Activated CD8-positive, alpha-beta memory T cell treated with anti-CD3 and anti-CD28 coated beads, Interleukin-2, amount 50 U/mL, for 4 hours (primary cell): ENCODE measurements around the gene STUB1.

Experiments
- DNase-seq: peaks from one replicate; pipeline ENCODE4 v3.0.0-alpha.2; 2020

Gene STUB1

DNA sequence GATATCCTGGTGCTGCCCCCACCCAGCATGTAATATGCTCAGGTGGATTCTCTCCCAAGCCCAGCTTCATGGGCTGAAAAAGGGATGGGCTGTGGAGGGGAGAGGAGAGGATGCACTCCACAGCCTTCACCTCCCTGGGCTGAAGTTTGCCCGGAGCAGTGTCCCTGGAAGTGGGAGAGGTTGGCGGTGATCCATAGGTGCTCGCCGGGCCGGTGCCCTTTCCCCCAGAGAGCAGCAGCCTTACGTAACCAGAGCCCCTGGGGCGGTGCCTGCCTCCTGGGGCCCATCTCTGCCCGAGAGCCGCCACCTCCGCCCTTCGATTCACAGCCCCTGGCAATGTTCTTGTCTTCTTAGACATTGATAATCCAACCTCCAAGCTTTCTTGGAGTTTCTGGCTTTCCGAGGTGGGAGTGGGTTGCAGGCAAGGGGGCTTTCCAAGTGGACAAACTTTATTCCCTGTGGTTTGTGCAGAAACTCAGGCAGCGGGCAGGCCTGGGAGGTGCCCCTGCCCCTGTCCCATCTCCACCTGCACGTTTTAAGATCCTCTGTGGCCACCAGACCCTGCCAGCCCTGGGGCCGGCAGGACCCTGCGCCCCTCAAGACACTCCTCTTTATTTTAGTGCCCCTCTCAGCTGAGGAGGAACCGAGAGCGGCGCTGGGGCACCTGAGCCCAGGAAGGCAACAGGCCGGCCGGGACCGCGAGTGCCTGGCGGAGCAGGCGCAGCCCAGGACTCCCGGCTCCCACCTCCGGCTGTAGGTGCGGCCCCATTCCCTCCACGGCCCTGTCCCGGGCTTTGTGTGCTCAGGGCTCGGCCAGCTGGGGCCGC is 34.1 kb upstream of the STUB1 start:
- no peak for DNase-seq

DNA sequence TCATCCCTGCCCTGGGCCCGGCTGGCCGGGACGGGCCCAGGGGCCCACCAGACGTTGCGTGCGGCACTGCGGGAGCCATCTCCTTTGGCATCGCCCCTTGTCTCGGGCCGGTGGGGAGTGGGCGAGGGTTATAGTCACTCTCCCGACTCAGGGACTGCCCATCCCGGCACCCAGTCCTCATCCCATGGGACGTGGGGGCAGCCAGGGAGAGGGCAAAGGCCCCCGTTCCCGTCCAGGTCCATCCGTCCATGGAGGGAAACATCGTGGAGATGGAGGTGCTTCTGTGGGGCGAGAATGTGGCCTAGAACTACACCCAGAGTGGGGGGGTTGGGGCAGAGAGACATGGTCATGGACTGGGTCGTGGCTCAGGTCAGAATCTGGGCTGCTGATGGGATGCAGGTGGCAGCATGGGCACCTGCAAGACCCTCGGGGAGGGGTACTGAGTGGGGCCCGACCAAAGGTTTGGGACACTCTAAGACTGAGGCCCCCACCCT is 33.5 kb upstream of the STUB1 start:
- DNase-seq: no peak

DNA sequence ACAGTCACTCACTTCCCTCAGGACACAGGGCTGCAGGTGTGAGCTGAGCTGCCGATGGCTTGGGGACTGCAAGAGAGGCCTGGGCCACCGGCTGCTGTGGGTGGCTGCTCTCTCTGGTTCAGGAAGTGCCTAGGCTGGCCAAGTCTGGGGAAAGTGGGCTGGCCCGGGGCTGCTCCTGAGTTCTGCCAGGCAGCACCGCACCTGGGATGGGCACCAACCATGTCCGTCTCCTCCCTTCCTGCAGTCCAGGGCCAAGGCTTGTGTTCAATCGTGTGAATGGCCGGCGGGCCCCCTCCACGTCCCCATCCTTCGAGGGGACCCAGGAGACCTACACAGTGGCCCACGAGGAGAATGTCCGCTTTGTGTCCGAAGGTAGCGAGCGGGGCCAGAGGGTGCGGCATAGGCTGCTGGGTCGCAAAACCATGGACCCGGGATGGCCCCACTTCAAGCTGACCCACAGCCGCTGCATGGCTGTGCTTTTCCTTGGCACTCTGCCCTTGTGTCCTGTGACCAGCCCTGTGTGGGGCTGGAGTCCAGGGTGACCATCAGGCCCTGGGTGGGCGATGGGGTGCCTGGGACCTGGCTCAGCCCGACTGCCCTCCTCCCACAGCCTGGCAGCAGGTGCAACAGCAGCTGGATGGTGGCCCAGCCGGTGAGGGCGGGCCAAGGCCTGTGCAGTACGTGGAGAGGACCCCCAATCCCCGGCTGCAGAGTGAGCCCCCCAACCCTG is 32.9 kb upstream of the STUB1 start:
- DNase-seq: no peak

DNA sequence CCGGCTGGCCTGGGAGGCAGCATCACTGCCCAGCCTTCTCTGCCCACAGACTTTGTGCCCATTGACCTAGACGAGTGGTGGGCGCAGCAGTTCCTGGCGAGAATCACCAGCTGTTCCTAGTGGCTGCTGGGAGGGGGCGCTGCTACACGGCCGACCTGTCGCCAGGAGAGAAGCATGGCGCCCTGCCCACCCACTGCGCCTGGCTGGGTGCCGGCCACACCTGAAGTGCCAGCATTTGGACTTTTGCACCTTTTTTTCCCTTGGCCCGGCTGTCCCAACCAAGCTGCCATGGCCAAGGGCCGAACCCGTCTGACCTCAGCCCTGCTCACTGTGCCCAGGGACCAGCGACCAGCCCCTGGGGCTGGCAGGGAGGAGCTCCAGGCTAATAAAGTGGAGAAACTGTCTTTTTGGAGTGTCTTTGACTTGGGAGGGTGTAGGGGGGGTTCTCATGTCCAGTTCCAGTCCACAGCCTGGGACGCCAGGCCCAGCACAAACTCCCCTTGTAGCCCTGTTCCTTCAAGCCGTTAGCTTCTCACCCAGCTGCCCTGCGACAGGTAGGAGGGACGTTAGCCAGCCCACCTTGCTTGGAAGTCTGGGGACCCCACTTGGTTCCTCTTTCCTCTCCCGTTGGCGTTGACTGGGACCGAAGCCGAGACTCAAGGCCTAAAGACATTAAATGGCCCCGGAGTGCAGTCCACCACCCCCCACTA is 32.0 kb upstream of the STUB1 start:
- peak; percentile 34 for DNase-seq

DNA sequence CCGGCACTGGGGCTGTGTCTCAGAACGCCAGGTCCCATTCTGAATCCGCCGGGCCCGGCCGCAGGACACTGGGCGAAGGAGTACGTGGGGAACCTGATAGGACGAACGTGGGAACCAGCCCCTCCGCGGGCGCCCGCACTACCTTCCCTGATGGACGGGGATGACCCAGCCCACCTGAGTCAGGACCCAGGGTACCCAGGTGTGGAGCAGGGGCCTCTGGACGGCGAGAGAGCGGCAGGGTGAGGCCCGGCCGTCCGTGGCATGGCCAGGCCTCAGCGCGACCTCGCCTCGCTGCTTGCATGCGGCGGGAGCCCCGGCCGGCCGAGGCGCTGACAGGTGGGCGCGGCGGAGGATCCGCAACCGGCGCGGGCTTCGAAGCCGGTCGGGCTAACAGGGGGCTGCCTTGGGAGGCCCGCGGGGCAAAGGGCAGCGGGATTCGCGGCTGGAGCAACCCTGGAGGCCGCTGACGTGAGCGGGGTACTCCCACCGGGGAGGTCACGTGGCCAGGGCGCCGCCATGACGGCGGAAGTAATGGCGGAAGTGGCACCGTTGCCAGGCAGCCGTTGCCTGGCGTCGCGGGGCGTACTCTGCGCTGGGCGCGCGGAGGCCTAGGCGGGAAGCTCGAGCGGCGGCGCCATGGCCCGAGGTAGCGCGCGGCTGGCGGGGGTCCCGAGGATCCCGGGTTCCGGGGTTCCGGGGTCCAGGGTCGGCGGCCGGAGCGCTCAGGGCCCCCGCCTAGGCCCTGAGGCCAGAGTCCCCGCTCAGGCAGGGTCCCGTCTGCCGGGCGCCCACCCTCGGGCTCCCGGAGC is 31.2 kb upstream of the STUB1 start, which contains the start of gene WDR90:
Gene WDR90 (plus strand): TSS at position 585 of the 809 bp plus-strand sequence. CDS start 52 bp downstream, at position 637.
- peak; percentile 94 for DNase-seq

DNA sequence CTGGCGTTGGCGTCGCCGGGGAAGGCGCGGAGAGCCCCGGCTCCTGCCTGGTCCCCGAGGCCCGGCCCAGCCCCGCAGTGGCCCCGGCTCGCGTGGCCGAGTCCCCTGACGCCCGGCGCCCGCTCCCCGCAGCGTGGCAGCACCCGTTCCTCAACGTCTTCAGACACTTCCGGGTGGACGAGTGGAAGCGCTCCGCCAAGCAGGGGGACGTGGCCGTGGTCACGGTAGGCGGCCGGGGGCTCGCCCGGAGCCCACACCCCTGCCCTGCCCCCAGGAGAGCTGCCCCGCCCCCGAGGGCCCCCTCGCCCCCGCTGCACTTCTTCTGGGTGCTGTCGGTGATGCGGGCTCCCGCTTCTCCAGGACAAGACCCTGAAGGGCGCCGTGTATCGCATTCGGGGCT is 30.6 kb upstream of the STUB1 start:
- no peak for DNase-seq

DNA sequence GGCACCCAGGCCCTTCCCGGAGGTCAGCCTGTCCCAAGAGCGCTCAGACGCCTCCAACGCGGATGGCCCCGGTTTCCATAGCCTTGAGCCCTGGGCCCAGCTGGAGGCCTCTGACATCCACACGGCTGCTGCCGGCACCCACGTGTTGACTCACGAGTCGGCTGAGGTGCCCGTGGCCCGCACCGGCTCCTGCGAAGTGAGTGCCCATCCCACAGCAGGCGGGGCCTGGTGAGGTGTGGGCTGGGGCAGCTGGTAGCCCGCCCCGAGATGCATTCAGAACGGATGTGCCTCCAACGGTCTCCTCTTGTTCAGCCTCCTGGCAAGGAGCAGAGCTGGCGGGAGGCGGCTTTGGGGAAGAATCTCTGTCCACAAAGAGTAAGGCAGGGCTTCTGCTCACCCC is 28.4 kb upstream of the STUB1 start:
- DNase-seq: no peak

DNA sequence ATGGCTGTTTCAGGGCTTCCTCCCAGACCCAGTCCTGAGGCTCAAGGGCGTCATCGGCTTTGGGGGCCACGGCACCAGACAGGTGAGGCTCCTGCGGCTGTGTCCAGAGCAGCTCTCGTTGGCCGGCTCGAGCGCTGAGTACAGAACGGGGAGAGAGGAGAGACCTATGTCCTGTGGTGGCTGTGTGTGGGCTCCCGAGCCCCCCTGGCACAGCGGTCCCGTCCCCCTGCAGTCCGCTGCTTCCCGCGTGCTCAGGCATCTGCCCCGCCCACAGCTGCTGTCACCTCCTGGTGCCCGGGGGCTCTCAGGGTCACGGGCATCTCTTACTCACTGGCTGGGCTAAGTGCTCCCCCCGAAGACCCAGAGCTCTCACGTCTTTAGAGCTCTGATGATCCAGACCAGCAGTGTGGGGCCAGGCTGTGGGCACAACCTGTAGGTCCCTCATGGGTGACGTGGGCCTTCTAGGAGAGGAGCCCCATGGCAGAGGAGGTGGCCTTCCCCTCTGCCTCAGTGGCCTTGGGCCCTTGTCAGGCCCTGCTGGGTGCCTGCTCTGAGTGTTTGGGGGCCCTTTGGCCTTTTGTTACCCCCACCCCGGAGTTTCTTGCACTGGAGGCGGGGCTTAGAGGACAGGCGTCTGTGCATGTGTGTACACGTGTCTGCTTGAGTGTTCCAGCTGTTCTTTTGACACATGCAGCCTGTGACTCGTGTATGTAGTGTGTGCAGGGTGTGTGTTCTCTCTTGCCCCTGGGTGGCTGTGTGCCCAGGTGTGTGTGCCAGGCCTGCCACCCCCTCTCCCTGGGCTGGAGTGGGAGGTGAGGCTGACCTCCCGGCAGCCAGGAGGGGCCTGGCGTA is 27.5 kb upstream of the STUB1 start:
- DNase-seq: no peak

DNA sequence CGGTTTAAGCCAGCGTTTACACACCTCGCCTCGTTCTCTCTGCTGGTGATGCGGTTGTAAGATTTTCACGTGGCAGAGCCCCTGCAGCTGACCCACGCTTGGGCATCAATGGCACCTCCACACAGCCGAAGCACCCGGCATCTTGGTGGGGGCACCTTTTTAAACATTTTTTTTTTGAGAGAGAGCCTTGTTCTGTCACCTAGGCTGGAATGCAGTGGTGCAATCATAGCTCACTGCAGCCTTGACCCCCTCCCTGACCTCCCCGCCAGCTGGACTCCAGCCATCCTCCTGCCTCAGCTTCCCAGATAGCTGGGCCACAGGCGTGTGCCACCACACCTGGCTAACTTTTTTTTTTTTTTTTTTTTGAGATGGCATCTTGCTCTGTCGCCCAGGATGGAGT is 26.2 kb upstream of the STUB1 start:
- DNase-seq: no peak

DNA sequence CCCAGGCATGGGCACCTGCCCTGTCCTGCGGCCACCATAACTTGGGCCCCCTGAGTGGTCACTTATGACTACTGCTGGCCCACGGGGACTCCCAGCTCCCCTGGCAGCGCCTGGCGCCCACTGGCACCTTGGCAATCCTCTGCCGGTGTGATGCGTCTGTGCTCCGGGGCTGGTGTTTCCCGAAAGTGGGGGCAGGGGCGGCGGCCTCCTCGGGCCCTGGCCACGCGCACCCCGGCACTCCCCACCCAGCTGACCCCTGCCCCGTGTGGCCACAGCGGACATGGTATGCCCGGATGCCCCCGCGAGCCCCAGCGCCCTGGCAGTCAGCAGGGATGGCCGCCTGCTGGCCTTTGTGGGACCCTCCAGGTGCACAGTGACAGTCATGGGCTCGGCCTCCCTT is 22.7 kb upstream of the STUB1 start:
- no peak for DNase-seq

DNA sequence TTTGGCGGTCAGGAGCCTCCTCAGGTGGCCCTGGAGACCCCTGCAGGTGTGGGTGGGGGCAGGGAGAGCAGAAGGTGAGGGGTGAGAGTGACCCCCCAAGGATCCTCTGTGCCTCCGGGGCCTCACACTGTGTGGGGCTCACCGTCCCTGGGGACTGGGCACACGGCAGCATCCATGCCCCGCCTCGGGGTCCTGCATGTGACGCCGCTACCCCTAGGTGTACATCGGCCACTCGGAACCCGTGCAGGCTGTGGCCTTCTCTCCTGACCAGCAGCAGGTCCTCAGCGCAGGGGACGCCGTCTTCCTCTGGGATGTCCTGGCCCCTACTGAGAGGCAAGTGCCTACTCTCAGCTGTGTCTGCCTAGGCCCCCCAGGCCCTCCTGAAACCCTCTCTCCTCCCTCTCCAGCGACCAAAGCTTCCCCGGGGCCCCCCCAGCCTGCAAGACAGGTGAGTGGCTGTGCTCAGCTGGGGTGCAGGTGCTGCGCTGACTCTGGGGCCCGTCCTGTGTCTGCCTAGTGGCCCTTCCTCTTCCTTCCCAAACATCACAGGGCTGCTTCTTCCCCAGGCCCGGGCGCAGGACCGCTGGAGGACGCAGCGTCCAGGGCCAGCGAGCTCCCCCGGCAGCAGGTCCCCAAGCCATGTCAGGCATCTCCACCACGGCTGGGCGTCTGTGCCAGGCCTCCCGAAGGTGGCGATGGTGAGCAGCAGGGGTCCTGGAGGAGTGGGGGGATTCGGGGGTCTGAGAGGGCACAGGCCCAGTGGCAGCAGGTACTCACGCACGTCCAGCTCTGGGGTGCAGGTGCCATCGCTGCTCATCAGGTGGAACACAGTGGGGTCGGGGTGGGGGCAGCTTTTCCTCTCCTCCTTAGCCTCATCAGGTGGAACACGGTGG is 21.3 kb upstream of the STUB1 start:
- DNase-seq: no peak

DNA sequence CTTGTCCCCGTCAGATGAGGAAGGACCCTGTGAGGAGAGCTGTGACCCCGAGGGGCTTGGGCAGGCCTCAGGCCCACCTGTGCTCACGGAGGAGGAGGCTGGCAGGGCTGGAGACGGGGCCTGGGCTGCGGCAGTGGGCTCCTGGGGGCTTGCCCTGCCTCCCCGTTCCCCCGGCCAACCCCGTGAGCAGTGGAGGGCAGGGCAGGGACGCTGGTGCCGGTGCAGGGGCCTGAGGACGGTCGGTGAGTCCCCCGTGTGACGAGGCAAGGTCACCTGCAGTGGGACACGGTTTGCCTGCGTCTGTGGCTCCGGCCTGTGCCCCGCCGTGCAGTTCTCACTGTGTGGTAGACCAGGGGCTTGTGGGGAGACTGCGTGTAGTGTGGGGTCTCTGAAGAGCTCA is 20.6 kb upstream of the STUB1 start:
- no peak for DNase-seq

DNA sequence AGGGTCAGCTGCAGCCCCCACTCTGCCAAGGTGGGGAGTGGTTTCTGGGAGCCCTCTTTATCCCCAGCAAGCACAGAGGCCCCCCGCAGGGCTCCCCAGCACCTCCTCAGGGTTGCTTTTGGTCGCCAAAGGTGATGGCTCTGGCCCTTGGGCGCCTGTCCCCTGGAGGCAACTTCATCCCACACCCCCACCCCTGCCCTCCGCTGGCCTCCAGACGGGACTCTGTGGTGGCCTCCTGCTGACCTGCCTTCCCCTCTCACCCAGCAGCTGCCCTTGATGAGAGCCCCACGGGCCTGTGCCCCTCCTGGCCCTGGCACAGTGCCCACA is 20.1 kb upstream of the STUB1 start:
- no peak for DNase-seq

DNA sequence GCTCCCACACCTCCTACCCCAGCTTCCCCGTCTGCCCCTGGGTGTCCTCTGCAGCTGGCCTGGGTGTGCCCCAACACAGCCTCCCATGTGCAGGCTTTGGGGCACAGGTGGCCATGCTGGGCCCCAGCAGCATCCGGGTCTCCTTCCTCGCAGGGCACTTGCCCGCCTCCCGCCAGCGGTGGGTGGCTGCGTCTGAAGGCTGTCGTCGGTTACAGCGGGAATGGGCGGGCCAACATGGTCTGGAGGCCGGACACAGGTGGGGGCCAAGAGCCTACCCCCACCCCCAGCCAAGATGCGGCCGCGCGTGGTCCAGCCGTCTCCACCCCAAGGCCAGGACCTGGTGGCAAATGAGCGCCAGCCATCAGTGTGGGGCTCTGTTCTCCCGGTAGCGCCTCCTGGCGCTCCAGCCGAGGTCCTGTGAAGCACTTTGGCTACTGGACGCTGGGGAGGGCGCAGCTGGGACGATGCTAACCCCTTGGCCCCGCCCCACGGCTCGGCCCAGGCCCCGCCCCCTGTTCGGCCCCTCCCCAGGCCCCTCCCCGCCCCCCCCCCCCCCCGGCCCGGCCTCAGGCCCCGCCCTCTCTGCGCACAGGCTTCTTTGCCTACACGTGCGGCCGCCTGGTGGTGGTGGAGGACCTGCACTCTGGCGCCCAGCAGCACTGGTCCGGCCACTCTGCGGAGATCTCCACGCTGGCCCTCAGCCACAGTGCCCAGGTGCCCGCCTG is 19.6 kb upstream of the STUB1 start:
- peak; percentile 61 for DNase-seq

DNA sequence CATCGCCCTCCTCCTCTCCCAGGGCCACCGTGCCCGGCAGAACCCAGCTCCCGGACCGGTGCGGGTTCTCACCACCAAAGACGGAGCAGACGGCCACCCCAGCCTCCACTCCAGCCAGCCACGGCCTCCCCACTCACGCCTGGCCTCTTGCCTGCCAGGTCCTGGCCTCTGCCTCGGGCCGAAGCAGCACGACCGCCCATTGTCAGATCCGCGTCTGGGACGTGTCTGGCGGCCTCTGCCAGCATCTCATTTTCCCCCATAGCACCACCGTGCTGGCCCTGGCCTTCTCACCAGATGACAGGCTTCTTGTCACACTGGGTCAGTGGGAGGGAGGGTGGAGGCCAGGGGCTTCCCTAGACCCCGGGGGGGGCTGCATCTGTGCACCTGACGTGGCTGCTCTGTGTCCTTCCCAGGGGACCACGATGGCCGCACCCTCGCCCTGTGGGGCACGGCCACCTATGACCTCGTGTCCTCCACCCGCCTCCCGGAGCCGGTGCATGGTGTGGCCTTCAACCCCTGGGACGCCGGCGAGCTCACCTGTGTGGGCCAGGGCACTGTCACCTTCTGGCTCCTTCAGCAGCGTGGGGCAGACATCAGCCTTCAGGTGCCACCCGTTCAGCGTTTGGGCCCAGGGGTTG is 18.9 kb upstream of the STUB1 start:
- no peak for DNase-seq

DNA sequence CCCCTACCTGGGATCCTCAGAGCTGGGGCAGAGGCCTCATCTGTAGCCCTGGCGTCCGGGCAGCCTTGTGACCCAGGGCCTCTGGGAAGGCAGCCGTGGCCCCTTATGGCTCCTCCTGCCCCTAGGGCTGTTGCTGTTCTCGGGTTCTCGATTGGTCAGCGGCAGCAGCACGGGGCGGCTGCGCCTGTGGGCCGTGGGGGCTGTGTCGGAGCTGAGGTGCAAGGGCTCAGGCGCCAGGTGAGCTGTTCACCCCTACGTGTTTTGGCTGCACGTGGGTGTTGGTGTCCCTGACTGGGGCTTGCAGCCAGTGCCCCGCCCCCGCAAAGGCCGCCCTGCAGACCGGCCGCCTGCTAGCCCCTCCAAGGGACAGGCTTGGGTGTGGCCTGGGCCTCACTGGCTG is 18.1 kb upstream of the STUB1 start:
- DNase-seq: no peak

DNA sequence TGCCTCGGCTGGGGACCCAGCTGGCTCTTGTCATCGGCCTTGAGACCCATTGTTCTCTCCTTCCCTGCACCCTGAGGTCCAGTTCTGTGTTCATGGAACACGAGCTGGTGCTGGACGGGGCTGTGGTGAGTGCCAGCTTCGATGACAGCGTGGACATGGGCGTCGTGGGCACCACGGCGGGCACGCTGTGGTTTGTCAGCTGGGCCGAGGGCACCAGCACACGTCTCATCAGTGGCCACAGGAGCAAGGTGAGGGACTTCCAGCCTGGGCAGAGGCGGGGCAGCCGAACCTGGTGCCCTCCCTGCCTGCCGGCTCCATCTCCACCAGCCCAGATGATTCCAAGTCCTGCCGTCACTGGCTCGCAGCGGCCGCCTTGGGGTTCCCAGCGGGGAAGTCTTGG is 17.6 kb upstream of the STUB1 start:
- no peak for DNase-seq

DNA sequence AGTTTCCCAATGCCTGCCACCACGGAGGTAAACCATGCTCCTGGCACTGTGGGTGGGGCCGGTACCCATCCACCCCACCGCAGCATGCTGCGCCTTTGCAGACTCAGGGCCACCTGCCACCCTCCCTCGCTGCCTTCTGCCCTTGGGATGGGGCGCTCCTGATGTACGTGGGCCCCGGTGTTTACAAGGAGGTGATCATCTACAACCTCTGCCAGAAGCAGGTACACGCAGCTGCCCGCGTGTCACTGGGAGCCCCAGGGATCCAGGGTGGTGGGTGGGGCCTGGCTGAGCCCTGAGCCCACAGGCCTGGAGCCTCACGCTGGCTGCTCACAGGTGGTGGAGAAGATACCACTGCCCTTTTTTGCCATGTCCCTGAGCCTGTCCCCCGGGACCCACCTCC is 13.6 kb upstream of the STUB1 start:
- no peak for DNase-seq

DNA sequence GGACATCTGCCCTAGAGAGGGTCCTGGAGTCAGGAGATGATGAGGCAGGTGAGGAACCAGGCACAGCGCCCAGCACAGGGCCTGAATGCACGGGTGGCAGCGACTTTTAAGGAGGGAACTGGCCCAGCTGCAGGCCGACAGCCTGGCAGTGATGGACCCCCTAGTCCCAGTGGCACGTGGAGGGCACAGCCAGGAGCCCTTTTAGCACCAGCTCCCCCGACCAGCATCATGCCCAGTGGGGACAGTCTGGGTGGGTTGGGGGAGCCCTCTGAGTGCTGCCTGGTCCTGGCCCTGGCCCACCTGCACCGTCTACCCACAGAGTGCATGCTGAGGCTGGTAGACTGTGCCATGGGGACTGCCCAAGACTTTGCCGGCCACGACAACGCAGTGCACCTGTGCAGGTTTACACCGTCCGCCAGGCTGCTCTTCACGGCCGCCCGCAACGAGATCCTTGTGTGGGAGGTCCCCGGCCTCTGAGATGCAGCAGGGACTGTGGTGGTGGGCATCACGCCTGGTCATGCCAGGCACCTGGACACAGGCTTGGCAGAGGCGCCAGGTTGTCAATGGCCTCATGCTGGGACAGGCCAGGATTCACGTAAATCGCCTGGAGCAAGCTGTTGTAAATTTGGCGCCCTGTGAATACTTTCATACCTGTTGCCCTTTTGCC is 13.0 kb upstream of the STUB1 start:
- no peak for DNase-seq
